GM12878 (cell line): Measurements from ENCODE around the gene NANOS2. TPM values are rescaled to one million over a fixed set of nuclear protein-coding genes. Genes with fewer than 3 reads are reported as not detected.
A peak's percentile ranks its signal among the peaks of the same experiment; 100 is the strongest.

Source experiments
- ATAC-seq: fragments of 200-7000 bp; cut with Tn5 transposase; 3 replicates; pipeline ENCODE4 v1.9.1; 2020; ENCODE audit warnings: mild to moderate bottlenecking, moderate library complexity
- BruUV-seq: library from RNA; stranded (reverse); fragments of 400-500 nt; replicated peaks from 2 replicates; lab custom pipeline; 2021; lab: Mats Ljungman, UMichigan
- CTCF ChIA-PET: fragments of 300-600 bp; sonication (Branson Sonifier 250); formaldehyde crosslinking; extraction: SDS; loops from one replicate; lab custom pipeline; 2021; ENCODE audit warnings: inconsistent platforms; lab: Yijun Ruan, JAX
- POLR2A ChIA-PET: fragments of 350-600 bp; formaldehyde crosslinking; extraction: SDS; loops from one replicate; lab custom pipeline; 2021; ENCODE audit warnings: inconsistent platforms; lab: Charles Lee
- RAD21 ChIA-PET: fragments of 300-600 bp; sonication (Branson Sonifier 250); formaldehyde crosslinking; loops from one replicate; lab custom pipeline; 2023; ENCODE audit warnings: antibody characterized with exemption; ENCODE audit not compliant: unreplicated experiment; lab: Charles Lee
- SMC1A ChIA-PET: fragments of 300-600 bp; sonication (Branson Sonifier 250); formaldehyde crosslinking; loops from one replicate; lab custom pipeline; 2023; ENCODE audit not compliant: unreplicated experiment, uncharacterized antibody; lab: Charles Lee
- DNase-seq: peaks from one replicate; pipeline ENCODE4 v3.0.0-alpha.2; 2011; ENCODE audit warnings: low read depth, low spot score
- FAIRE-seq: peaks from 3 replicates; lab custom pipeline; 2011; peaks lifted over from hg19 to GRCh38; lab: Jason Lieb, UNC
- H2AFZ ChIP-seq: 2 replicates; pipeline ENCODE4 v1.6.0; 2011; ENCODE audit warnings: low read depth, low read length, control low read depth; ENCODE audit not compliant: control insufficient read depth
- H3K27ac ChIP-seq: 2 replicates; pipeline ENCODE4 v1.5.1; 2011; ENCODE audit warnings: control low read depth; ENCODE audit not compliant: control insufficient read depth, insufficient read depth
- H3K27me3 ChIP-seq, 2 experiments: replicated peaks in 1 of 2; 2 replicates each; pipeline versions ENCODE4 v1.6.0 to v1.6.1; 2011; ENCODE audit warnings: low read length in 1 of 2; ENCODE audit not compliant: control insufficient read depth in 2 of 2, insufficient read depth in 2 of 2
- H3K36me3 ChIP-seq, 2 experiments: 2 replicates each; pipeline ENCODE4 v1.5.1; 2011; ENCODE audit warnings: low read length in 1 of 2; ENCODE audit not compliant: control insufficient read depth in 2 of 2, insufficient read depth in 2 of 2
- H3K4me1 ChIP-seq: 2 replicates; pipeline ENCODE4 v1.6.1; 2011; ENCODE audit warnings: mild to moderate bottlenecking, low read length, moderate library complexity, mixed read lengths; ENCODE audit not compliant: control insufficient read depth, insufficient read depth
- H3K4me2 ChIP-seq: 2 replicates; pipeline ENCODE4 v1.6.0; 2011; ENCODE audit warnings: control low read depth; ENCODE audit not compliant: control insufficient read depth, insufficient read depth
- H3K4me3 ChIP-seq: fragments of 200-600 bp; sonication (generic); 2 replicates; pipeline ENCODE4 v1.5.1; 2016
- H3K79me2 ChIP-seq: 2 replicates; pipeline ENCODE4 v1.6.0; 2011; ENCODE audit warnings: low read length; ENCODE audit not compliant: control insufficient read depth, insufficient read depth
- H3K9ac ChIP-seq: 2 replicates; pipeline ENCODE4 v1.8.0; 2011; ENCODE audit warnings: low read length, control low read depth, mixed read lengths; ENCODE audit not compliant: control insufficient read depth, insufficient read depth
- H3K9me3 ChIP-seq: replicated peaks from 3 replicates; pipeline ENCODE4 v1.5.1; 2011; ENCODE audit warnings: mild to moderate bottlenecking, low read length; ENCODE audit not compliant: control insufficient read depth, insufficient read depth
- H4K20me1 ChIP-seq: 2 replicates; pipeline ENCODE4 v1.6.0; 2011; ENCODE audit not compliant: control insufficient read depth, insufficient read depth
- BACH1 ChIP-seq: fragments of 450-650 bp; IDR thresholded peaks from 2 replicates; pipeline ENCODE4 v1.6.1; 2017; ENCODE audit warnings: mild to moderate bottlenecking, borderline replicate concordance
- BHLHE40 ChIP-seq, 2 experiments: fragments of 450-650 bp in 1 of 2; IDR thresholded peaks; 2 replicates each; pipeline ENCODE4 v1.6.1; 2011 to 2017; ENCODE audit warnings: low read depth in 2 of 2, borderline replicate concordance in 1 of 2, improper control_type of control experiment in 1 of 2, low read length in 1 of 2, mild to moderate bottlenecking in 1 of 2
- BRCA1 ChIP-seq: IDR thresholded peaks from 2 replicates; pipeline ENCODE4 v1.6.1; 2011; ENCODE audit warnings: low read depth, low read length, improper control_type of control experiment
- CHD2 ChIP-seq: IDR thresholded peaks from 2 replicates; pipeline ENCODE4 v1.6.1; 2011; ENCODE audit warnings: low read depth, low read length, improper control_type of control experiment, borderline replicate concordance
- CHD4 ChIP-seq: fragments of 200-600 bp; sonication (generic); IDR thresholded peaks from 2 replicates; pipeline ENCODE4 v1.6.1; 2016; ENCODE audit warnings: mild to moderate bottlenecking
- DPF2 ChIP-seq: fragments of 450-650 bp; IDR thresholded peaks from 2 replicates; pipeline ENCODE4 v1.6.1; 2017; ENCODE audit warnings: mild to moderate bottlenecking
- GATAD2B ChIP-seq: fragments of 450-650 bp; conservative IDR thresholded peaks from 2 replicates; pipeline ENCODE4 v1.6.1; 2017; ENCODE audit warnings: low read depth, mild to moderate bottlenecking, moderate library complexity
- LARP7 ChIP-seq: fragments of 450-650 bp; IDR thresholded peaks from 2 replicates; pipeline ENCODE4 v1.6.1; 2017; ENCODE audit warnings: mild to moderate bottlenecking
- MYB ChIP-seq: fragments of 150-350 bp; IDR thresholded peaks from 2 replicates; pipeline ENCODE4 v1.6.1; 2014; ENCODE audit warnings: mild to moderate bottlenecking, low read depth, low read length, borderline replicate concordance
- NR2F1 ChIP-seq: fragments of 450-650 bp; conservative IDR thresholded peaks from 2 replicates; pipeline ENCODE4 v1.6.1; 2017; ENCODE audit warnings: mild to moderate bottlenecking
- PAX8 ChIP-seq: fragments of 450-650 bp; IDR thresholded peaks from 2 replicates; pipeline ENCODE4 v1.6.1; 2017; ENCODE audit warnings: mild to moderate bottlenecking, moderate library complexity
- POLR2A ChIP-seq: IDR thresholded peaks from 2 replicates; pipeline ENCODE4 v1.6.1; 2011; ENCODE audit warnings: low read depth, mild to moderate bottlenecking, low read length
- RAD21 ChIP-seq: IDR thresholded peaks from 2 replicates; pipeline ENCODE4 v1.6.1; 2011; ENCODE audit warnings: mild to moderate bottlenecking, low read depth, low read length, moderate library complexity; ENCODE audit not compliant: insufficient read depth
- SMC3 ChIP-seq: IDR thresholded peaks from 2 replicates; pipeline ENCODE4 v1.6.1; 2011; ENCODE audit warnings: low read length, improper control_type of control experiment, borderline replicate concordance
- SREBF2 ChIP-seq: IDR thresholded peaks from 2 replicates; pipeline ENCODE4 v1.6.1; 2012; ENCODE audit warnings: mild to moderate bottlenecking, low read length
- STAT3 ChIP-seq: IDR thresholded peaks from 2 replicates; pipeline ENCODE4 v1.6.1; 2011; ENCODE audit warnings: low read depth, low read length, improper control_type of control experiment
- TBL1XR1 ChIP-seq: IDR thresholded peaks from 2 replicates; pipeline ENCODE4 v1.6.1; 2012; ENCODE audit warnings: low read depth, low read length, improper control_type of control experiment
- ZNF207 ChIP-seq: fragments of 450-650 bp; IDR thresholded peaks from 2 replicates; pipeline ENCODE4 v1.6.1; 2014; ENCODE audit warnings: antibody characterized with exemption, mild to moderate bottlenecking, borderline replicate concordance
- WGBS: methylation state at CpG from one replicate; pipeline ENCODE4 v1.1.6; 2016; ENCODE audit warnings: low lambda C conversion rate; ENCODE audit not compliant: insufficient replicate concordance, insufficient coverage; ENCODE audit errors: missing lambda C conversion rate; 5-methylcytosine and 5-hydroxymethylcytosine counted together
- in situ Hi-C: fragments of 300-500 bp; cut with MboI; formaldehyde crosslinking; loops from 9 replicates; pipeline ENCODE4 v1.14.3; 2018; ENCODE audit warnings: mixed read lengths
- intact Hi-C: fragments of 100-400 bp; cut with micrococcal nuclease; formaldehyde crosslinking; loops from one replicate; pipeline ENCODE4 v1.14.2; 2022; ENCODE audit not compliant: unreplicated experiment
- polyA plus RNA-seq, 11 experiments: library from polyadenylated mRNA; depleted of rRNA in 4 of 11; unstranded in 6 of 11; stranded (reverse) in 5 of 11; fragments of >200 nt; fragmentation: Nextera tagmentation in 4 of 11; fragmentation: Illumina TruSeq in 1 of 11; extraction: Ambion mirVana in 4 of 11; extraction: Trizol in 1 of 11; gene quantifications; 1 replicate in 1 of 11; 2 replicates in 10 of 11; pipeline versions ENCODE4 v1.2.1 to v1.2.3, GENCODE V29; 2011 to 2016; ENCODE audit warnings: inconsistent platforms in 2 of 11, missing spikeins in 2 of 11, low read depth in 1 of 11
- total RNA-seq, 4 experiments: library from RNA; depleted of rRNA in 3 of 4; stranded (reverse); fragments of >200 nt in 3 of 4; fragmentation: Illumina TruSeq in 1 of 4; extraction: Trizol in 1 of 4; gene quantifications; 2 replicates each; pipeline versions ENCODE4 v1.2.1 to v1.2.3, GENCODE V29; 2013 to 2021
- TF ChIP-seq, protein P1 (sequence below): fragments of 450-650 bp; IDR thresholded peaks from 2 replicates; pipeline ENCODE4 v1.6.1; 2016; ENCODE audit warnings: mild to moderate bottlenecking
- TF ChIP-seq, protein P2 (sequence below): IDR thresholded peaks from 2 replicates; pipeline ENCODE4 v1.6.1; 2011; ENCODE audit warnings: borderline replicate concordance, low read depth, mild to moderate bottlenecking, moderate library complexity, mixed read lengths, low read length; ENCODE audit not compliant: insufficient read depth; ENCODE audit errors: extremely low read length

NANOS2 gene
- total and polyA plus RNA-seq, 10 of the 15 experiments (the other 5 are each of a cell fraction or from before 2014, with no cell fraction given) = not detected

DNA sequence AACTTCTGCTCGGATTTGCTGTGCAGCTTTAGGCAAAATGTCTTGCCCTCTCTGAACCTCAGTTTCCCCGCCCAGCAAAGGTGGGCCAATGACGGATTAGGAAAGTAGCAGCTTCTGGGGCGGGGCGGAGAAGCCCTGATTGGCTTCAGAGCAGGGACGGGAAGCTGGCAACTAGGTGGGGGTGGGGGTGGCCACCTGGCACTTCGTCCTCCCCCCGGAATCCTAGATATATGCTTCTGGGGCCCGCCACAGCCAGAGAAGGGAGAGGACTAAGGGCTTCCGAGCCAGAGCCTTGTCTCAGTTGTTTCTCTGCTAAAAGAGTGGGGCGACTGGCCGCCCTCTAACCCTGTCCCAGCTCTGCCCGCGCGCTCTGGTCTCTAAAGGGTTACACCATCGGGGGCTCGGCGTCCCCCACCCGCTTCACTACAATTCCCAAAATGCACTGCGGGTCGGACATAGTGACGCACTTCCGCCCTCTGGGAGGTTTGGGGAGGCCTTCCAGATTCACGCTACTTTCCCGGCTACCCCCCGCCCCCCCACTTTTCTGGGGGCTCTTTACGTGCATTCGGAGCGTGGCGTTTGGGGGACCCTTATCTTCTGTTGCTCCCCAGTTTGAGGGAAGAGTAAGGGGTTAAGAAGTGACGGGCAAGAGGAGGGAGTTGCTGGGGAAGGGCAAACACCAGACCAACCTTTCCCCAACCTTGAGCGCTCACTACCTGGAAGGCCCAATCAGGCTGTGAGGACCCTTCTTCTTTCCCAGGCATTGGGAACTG lies 28.0 kb downstream of the NANOS2 start (continued):
- TF ChIP-seq DPF2 = no peak
- TF ChIP-seq MYB = no peak
- TF ChIP-seq STAT3 = no peak
- TF ChIP-seq RAD21 = no peak
- TF ChIP-seq TBL1XR1 = no peak; the same call in 1 of the 2 replicates

DNA sequence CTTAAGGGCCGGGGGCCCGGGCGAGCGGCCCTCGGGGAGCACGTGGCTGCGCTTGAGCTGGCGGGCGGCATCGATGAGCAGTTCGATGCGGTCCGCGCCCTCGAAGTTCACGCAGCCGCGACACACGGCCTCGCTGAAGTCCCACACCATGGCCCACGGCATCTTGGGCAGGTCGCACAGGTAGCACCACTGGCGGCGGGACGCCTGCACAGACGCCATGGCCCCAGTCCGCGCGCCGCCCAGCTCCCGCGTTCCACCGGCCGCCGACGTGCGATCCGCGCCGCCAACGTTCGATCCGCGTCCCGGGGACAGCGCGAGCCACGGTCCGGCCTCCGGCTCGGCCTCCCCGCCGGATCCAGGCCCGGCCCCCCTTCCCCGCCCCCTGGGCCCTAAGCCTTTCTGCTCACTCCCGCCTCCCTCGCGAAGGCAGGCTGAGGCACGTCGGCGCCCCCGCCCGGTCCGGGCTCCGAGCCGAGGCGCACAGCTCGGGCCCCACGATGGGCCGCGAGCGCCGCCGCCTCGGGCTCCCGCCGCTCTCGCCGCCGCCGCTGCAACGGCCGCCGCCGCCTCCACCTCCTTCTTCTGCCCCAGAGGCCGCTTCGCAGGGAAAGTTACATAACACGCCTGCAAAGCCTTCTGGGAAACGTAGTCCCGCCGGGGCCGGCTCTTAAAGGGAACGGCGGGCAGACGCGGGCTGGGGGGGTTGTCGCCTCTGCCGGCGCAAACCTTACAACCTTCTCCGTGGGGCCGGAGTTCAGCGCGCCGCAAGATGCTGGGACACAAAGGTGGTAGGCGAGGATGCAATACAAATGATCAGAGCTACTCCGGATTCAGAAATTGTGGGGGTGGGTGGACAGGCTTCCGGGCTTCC lies 28.8 kb downstream of the NANOS2 start, which contains the start of gene IRF2BP1:
Gene IRF2BP1, minus strand, starts transcription at position 586 of the 871 bp plus-strand sequence. Its CDS starts 367 bp downstream, at position 219.
- peak; percentile 71 for ATAC-seq
- H3K4me3 ChIP-seq = peak within 1 kb of the TSS; percentile 68
- no peak; the same call in 1 of the 2 replicates for TF ChIP-seq CHD2
- TF ChIP-seq GATAD2B = 0 out of 2 replicates have a peak, but pooled peaks have one; percentile 45
- TF ChIP-seq, protein P1, sequence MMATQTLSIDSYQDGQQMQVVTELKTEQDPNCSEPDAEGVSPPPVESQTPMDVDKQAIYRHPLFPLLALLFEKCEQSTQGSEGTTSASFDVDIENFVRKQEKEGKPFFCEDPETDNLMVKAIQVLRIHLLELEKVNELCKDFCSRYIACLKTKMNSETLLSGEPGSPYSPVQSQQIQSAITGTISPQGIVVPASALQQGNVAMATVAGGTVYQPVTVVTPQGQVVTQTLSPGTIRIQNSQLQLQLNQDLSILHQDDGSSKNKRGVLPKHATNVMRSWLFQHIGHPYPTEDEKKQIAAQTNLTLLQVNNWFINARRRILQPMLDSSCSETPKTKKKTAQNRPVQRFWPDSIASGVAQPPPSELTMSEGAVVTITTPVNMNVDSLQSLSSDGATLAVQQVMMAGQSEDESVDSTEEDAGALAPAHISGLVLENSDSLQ = no peak
- TF ChIP-seq POLR2A = peak; percentile 68
- TF ChIP-seq TBL1XR1 = peak; percentile 37; the same call in 1 of the 2 replicates
- TF ChIP-seq BACH1 = peak; percentile 80; the same call in 1 of the 2 replicates
- TF ChIP-seq SMC3 = no peak
- peak; percentile 53 for TF ChIP-seq NR2F1
- no peak for TF ChIP-seq SREBF2
- 0 out of 2 replicates have a peak, but pooled peaks have one; percentile 15 for TF ChIP-seq ZNF207
- TF ChIP-seq BHLHE40 (IDR thresholded peaks at IDR 0.05; ENCODE audit: borderline replicate concordance in 1 of 2, low read depth in 2 of 2, low read length in 1 of 2) = peak; percentile 38 to 40; a peak in 2 of 4 replicates
- TF ChIP-seq LARP7 = peak; percentile 66; the same call in 1 of the 2 replicates
- no peak for TF ChIP-seq PAX8
- TF ChIP-seq CHD4 = no peak
- TF ChIP-seq BRCA1 = no peak
- TF ChIP-seq, protein P2, sequence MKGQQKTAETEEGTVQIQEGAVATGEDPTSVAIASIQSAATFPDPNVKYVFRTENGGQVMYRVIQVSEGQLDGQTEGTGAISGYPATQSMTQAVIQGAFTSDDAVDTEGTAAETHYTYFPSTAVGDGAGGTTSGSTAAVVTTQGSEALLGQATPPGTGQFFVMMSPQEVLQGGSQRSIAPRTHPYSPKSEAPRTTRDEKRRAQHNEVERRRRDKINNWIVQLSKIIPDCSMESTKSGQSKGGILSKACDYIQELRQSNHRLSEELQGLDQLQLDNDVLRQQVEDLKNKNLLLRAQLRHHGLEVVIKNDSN = no peak

More for the DNA sequence above, 28.8 kb downstream of the NANOS2 start, which contains the start of gene IRF2BP1:
- Histone ChIP-seq H3K9me3 (no peaks in the 10 kb centered on the region), H2AFZ (peak within 1 kb of the TSS; percentile 97), H4K20me1 (no peaks in the 10 kb centered on the region), H3K27ac (peak within 1 kb of the TSS; percentile 95), H3K4me1 (peaks cover 26% of the 10 kb centered on the region), H3K4me2 (peak within 1 kb of the TSS; percentile 98), H3K79me2 (peaks cover 10% of the 10 kb centered on the region), H3K9ac (peak within 1 kb of the TSS; percentile 89), H3K27me3 (no peaks in the 10 kb centered on the region), H3K36me3 (peaks cover 0 to 1% of the 10 kb centered on the region in 2 experiments; a peak in 1 of 4 replicates)
- CTCF ChIA-PET = interaction anchor here (0.9 to 9.1 kb wide), 5 partner anchors 17 to 131 kb away, joined by 3 to 194 read pairs (median 4); partner anchors contain the start of genes FOXA3, MYPOP and SYMPK
- under 1% methylated on average over 85 of the region's 107 CpGs for WGBS
- RAD21 ChIA-PET = interaction anchor here (0.6 to 7.6 kb wide), 9 partner anchors 15 to 132 kb away, joined by 3 to 159 read pairs (median 6); partner anchors contain the start of genes CCDC61, DMWD, FOXA3 and MYPOP
- intact Hi-C loops (loop anchor here (1.0 kb wide), 1 partner anchor 22 kb away; the partner anchor contains the start of gene SYMPK), in situ Hi-C loops (no loop called here)
- POLR2A ChIA-PET = interaction anchor here (0.5 to 9.0 kb wide), 17 partner anchors 9 to 747 kb away, joined by 3 to 178 read pairs (median 4); partner anchors contain the start of genes CALM3, CCDC61, DMWD and FOXA3
- SMC1A ChIA-PET = interaction anchor here (1.0 to 2.0 kb wide), 5 partner anchors 12 to 109 kb away, joined by 3 to 13 read pairs (median 4); partner anchors contain the start of genes CCDC61, FOXA3, MYPOP and SYMPK
- BruUV-seq = TSS peak; percentile 68
- peak; percentile 7 for FAIRE-seq
- DNase-seq = no peak
